ENCODE results near the gene ZBTB44.

ZBTB44 gene

GRCh38 chr11:130187096-130187495, 127.6 kb downstream of the ZBTB44 start:
- H2AFZ ChIP-seq (ENCODE audit: low read length) = no peak overlapping the region
- peaks cover 59% of the 10 kb centered on the region for H3K79me2 ChIP-seq (ENCODE audit: insufficient read depth, low read length)

GRCh38 chr11:130183878-130184610, 130.7 kb downstream of the ZBTB44 start:
- Histone ChIP-seq H2AFZ (ENCODE audit: low read length) (no peak overlapping the region), H3K9ac (ENCODE audit: low read length) (no peak overlapping the region), H3K36me3 (ENCODE audit: insufficient read depth, low read length) (peaks cover 38% of the 10 kb centered on the region), H3K4me3 (ENCODE audit: low read depth, low read length, poor library complexity, severe bottlenecking) (no peak overlapping the region), H3K79me2 (ENCODE audit: insufficient read depth, low read length) (peaks cover 63% of the 10 kb centered on the region), H3K9me2 (ENCODE audit: low read depth, low read length) (no peaks in the 10 kb centered on the region), H3K9me3 (ENCODE audit: low read length) (no peaks in the 10 kb centered on the region), H4K20me1 (ENCODE audit: insufficient read depth, low read length) (no peaks in the 10 kb centered on the region), H3K27me3 (ENCODE audit: insufficient read depth, low read length) (no peaks in the 10 kb centered on the region), H3K27ac (ENCODE audit: low read depth, low read length, poor library complexity, severe bottlenecking) (peak overlapping the region; percentile 100), H3K4me2 (ENCODE audit: low read length) (no peak overlapping the region), H3F3A (ENCODE audit: insufficient read depth, low read length) (peaks cover 2% of the 10 kb centered on the region; the same call in 1 of the 2 replicates), H3K4me1 (ENCODE audit: insufficient read depth, low read length, severe bottlenecking) (peaks cover 94% of the 10 kb centered on the region)
- no peak for TF ChIP-seq EZH2 (IDR thresholded peaks at IDR 0.05; ENCODE audit: borderline replicate concordance, low read length)
- TF ChIP-seq CTCF (IDR thresholded peaks at IDR 0.05; ENCODE audit: low read length) = no peak

More at GRCh38 chr11:130187096-130187495, 127.6 kb downstream of the ZBTB44 start:
- TF ChIP-seq EZH2 (IDR thresholded peaks at IDR 0.05; ENCODE audit: borderline replicate concordance, low read length) (no peak), CTCF (IDR thresholded peaks at IDR 0.05; ENCODE audit: low read length) (no peak)
- Histone ChIP-seq H3K27me3 (ENCODE audit: insufficient read depth, low read length) (no peaks in the 10 kb centered on the region), H3K4me1 (ENCODE audit: insufficient read depth, low read length, severe bottlenecking) (peaks cover 73% of the 10 kb centered on the region), H3K27ac (ENCODE audit: low read depth, low read length, poor library complexity, severe bottlenecking) (peak overlapping the region; percentile 89), H3K9me3 (ENCODE audit: low read length) (no peaks in the 10 kb centered on the region), H3K36me3 (ENCODE audit: insufficient read depth, low read length) (peaks cover 63% of the 10 kb centered on the region), H3K4me2 (ENCODE audit: low read length) (peak overlapping the region; percentile 25; the same call in 1 of the 2 replicates), H3F3A (ENCODE audit: insufficient read depth, low read length) (no peaks in the 10 kb centered on the region), H4K20me1 (ENCODE audit: insufficient read depth, low read length) (no peaks in the 10 kb centered on the region), H3K4me3 (ENCODE audit: low read depth, low read length, poor library complexity, severe bottlenecking) (no peak overlapping the region), H3K9me2 (ENCODE audit: low read depth, low read length) (no peaks in the 10 kb centered on the region), H3K9ac (ENCODE audit: low read length) (no peak overlapping the region; the same call in 1 of the 2 replicates)

GRCh38 chr11:130181295-130182272, 133.1 kb downstream of the ZBTB44 start:
- H3K4me2 ChIP-seq (ENCODE audit: low read length) = peak overlapping the region; percentile 85
- H3K27me3 ChIP-seq (ENCODE audit: insufficient read depth, low read length) = no peaks in the 10 kb centered on the region
- H4K20me1 ChIP-seq (ENCODE audit: insufficient read depth, low read length) = no peaks in the 10 kb centered on the region
- TF ChIP-seq CTCF (IDR thresholded peaks at IDR 0.05; ENCODE audit: low read length) (no peak), EZH2 (IDR thresholded peaks at IDR 0.05; ENCODE audit: borderline replicate concordance, low read length) (no peak)
- H3K9me3 ChIP-seq (ENCODE audit: low read length) = no peaks in the 10 kb centered on the region
- H3K79me2 ChIP-seq (ENCODE audit: insufficient read depth, low read length) = peaks cover 64% of the 10 kb centered on the region
- H3K9ac ChIP-seq (ENCODE audit: low read length) = peak overlapping the region; percentile 88
- peaks cover 4% of the 10 kb centered on the region; the same call in 1 of the 2 replicates for H3F3A ChIP-seq (ENCODE audit: insufficient read depth, low read length)
- H3K27ac ChIP-seq (ENCODE audit: low read depth, low read length, poor library complexity, severe bottlenecking) = peak overlapping the region; percentile 100
- peaks cover 22% of the 10 kb centered on the region for H3K36me3 ChIP-seq (ENCODE audit: insufficient read depth, low read length)
- H3K4me1 ChIP-seq (ENCODE audit: insufficient read depth, low read length, severe bottlenecking) = peaks cover 94% of the 10 kb centered on the region
- H3K4me3 ChIP-seq (ENCODE audit: low read depth, low read length, poor library complexity, severe bottlenecking) = peak overlapping the region; percentile 54
- H3K9me2 ChIP-seq (ENCODE audit: low read depth, low read length) = no peaks in the 10 kb centered on the region
- H2AFZ ChIP-seq (ENCODE audit: low read length) = no peak overlapping the region
